Renal cortex interstitium (tissue), 11 donors: ENCODE results near the gene SMARCAD1. TPM values are rescaled to one million over a fixed set of nuclear protein-coding genes. Genes with fewer than 3 reads are reported as not detected.

Source experiments
- DNase-seq, 11 donors: peaks; one replicate each; pipeline ENCODE4 v3.0.0-alpha.2; 2013; ENCODE audit warnings: low read depth in 9 of 11, low spot score in 4 of 11; ENCODE audit errors: extremely low read depth in 1 of 11
- polyA plus RNA-seq, 3 donors: library from polyadenylated mRNA; unstranded; fragments of 120-200 nt; gene quantifications; one replicate each; pipeline ENCODE4 v1.2.1, GENCODE V29; 2013; ENCODE audit not compliant: insufficient read length in 3 of 3

Gene SMARCAD1
- polyA plus RNA-seq, 3 donors, result 54.7 to 68.3 (median 62.6) TPM

DNA sequence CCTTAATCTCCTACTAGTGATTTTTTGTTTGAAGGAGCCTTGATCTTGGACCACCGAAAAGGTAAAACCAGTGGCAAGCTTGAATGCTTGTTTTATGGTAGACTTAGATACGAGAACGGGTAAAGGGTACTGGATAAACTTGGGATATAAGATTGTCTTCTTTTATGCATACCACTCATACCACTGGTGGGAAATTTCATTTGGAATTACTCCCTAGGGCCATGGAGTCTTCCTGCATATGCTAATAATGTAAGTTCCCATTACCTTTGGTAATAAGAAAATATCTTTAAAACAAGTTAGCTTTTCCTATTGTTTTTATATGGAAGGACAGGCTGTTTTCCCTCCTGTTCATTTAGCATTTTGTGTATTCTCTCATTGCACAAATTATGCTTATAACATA is 11.7 kb downstream of the SMARCAD1 start:
- no peak for DNase-seq

- no peak for DNase-seq
Measured at GRCh38 chr4:94221916-94222315, 14.3 kb downstream of the SMARCAD1 start.

GRCh38 chr4:94225449-94225848 is 17.8 kb downstream of the SMARCAD1 start:
- DNase-seq, result no peak

- no peak for DNase-seq
Measured at GRCh38 chr4:94226763-94227162, 19.1 kb downstream of the SMARCAD1 start.

- no peak for DNase-seq
Measured at GRCh38 chr4:94228493-94229216, 21.0 kb downstream of the SMARCAD1 start.

DNA sequence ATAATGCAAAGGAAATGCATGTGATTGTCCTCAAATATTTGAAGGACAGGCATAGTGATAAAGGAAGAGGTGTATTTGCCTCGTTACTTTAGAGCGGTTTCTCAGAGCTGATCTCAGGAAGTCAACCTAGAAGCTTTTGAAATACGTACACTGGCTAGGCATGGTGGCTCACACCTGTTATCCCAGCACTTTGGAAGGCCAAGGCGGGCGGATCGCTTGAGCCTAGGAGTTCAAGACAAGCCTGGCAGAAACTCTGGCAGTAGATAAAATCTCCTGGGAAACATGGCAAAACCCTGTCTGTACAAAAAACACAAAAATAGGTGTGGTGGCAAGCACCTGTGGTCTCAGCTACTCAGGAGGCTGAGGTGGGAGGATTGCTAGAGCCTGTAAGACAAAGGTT is 24.9 kb downstream of the SMARCAD1 start:
- no peak for DNase-seq

DNA sequence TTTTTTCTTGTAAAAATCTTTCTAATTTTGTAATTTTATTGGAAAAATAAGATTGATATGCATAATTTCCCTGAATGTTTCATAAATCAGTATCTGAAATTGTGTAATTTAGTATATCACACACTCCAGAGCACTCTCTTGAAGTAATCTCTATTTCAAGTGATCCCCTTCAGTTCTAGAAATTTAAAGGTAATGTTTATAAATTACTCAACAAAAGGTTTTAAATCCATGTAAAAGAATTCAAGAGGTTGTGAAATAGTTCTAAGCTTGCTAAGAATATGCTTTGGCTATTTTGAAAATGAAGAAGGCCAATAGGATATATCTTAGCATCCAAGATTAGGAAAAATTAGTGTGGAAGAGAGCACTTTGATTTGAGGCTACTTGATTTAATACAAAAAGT is 28.2 kb downstream of the SMARCAD1 start:
- DNase-seq, result no peak

GRCh38 chr4:94237271-94237670 is 29.6 kb downstream of the SMARCAD1 start:
- DNase-seq, result no peak

GRCh38 chr4:94238160-94238559 is 30.5 kb downstream of the SMARCAD1 start:
- DNase-seq, result no peak

DNA sequence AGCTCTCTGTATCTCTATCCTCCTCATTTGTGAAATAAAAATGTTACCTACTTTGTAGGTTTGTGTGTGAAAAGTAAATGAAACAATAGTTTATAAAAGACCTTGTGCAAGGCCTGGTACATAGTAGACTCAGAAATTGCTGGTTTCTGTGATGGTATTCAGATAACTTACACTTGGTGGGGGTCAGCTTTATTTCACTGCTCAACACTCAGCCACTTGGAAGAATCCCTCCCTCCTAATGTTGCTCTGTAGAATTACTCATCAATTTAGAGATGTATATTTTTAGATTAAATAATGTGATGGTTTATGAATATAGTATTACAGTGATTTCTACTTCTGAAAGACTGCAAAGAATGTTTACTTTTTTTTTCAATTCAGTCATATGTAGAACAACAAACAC is 32.7 kb downstream of the SMARCAD1 start:
- DNase-seq, result no peak

- DNase-seq, result no peak
Measured at GRCh38 chr4:94244087-94244828, 36.6 kb downstream of the SMARCAD1 start.

DNA sequence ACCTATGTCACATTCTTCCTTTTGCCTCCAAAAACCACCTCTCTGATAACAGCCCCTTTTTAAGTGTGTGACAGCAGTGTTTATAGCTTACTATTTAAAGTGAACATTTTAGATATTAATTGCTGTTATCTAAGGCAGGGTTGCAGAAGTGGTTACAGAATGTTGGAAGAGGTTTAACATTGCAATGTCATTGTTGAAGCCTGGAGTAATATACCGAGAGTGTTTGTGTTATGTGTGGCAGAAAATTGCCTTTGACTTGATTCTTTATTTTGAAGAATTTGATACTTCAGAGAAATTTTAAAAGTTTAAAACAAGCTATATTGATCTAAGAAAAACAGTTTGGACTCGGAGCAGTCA is 37.1 kb downstream of the SMARCAD1 start:
- DNase-seq, result no peak

GRCh38 chr4:94251094-94251493 is 43.4 kb downstream of the SMARCAD1 start:
- no peak for DNase-seq

GRCh38 chr4:94253036-94253435 is 45.4 kb downstream of the SMARCAD1 start:
- DNase-seq, result no peak

GRCh38 chr4:94256144-94256783 is 48.6 kb downstream of the SMARCAD1 start:
- DNase-seq, result no peak

GRCh38 chr4:94256828-94257227 is 49.2 kb downstream of the SMARCAD1 start:
- no peak for DNase-seq

DNA sequence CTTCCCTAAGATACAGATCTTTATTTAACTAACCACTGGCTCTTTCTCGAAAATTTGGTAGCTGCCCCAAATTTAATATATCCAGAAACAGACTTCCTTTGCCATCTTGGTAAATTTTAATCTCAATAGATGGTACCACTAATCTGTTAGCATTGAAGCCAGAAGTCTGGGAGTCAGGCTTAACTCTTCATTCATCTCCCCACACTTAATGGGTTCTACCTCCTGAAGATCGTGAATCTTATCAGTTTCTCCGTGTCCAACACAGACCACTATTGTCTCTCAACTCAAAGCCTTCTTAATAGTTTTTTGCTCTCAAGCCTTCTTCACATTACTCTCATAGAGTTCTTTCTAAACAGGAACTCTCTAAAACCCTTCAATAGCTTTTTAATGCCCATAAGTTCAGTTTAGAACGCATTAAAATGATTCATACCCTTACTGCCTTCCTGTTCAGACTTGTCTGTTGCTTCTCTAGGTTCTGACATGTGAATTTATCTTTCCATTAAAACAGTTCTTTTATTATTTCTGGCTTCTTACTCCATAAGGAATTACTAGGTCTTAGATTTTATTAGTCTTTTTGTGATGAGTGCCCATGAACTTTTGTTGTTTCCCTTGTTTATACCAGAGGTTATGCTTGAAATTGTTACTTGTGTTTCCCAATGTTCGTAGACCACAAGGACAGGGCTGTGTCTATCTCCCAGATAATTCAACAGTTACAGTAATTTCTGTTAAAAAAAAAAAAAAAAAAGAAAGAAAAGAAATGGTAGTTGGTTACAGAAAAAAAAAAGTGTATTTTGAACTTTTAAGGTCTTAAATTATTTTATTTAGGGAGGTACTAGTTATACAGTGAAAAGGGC is 54.7 kb downstream of the SMARCAD1 start:
- no peak for DNase-seq

DNA sequence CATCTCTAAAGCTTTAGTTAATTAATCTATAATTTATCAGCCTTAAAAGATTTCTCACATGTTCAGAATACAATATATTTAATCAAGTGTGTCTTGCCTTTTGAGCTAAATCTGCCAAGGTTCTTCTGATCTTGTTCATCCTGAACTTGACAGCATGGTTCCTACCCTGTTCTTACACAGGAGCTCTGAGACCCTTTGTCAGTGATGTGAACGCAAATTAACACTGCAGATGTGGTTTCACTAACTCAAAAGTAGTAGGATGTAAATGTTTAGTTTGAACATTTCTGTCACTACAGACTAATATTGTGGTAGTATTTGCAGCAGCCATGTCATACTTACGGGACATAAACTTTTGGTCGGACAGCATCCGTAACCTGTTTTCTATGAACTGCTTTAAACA is 59.4 kb downstream of the SMARCAD1 start:
- DNase-seq, result no peak

DNA sequence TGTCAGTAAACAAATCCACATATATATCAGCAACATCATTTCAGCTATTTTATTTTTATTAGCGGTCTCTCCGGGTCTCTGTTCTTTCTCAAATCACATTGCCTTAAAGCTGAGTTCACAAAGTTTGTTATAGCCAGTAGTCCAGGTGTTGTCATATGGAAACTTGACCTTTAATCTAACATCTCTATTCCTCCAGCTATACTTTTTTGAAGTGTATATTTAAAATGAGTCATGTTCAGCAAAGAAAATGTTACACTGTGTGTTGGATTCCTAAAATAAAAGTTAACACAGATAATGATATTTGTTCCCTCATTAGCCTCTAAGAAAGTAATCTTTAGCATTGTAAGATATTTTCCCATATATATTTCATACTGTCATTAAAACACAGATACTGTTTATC is 63.6 kb downstream of the SMARCAD1 start:
- no peak for DNase-seq
